SKM-1 (cell line): Measurements from ENCODE around the gene SCN2A.
A peak's percentile ranks its signal among the peaks of the same experiment; 100 is the strongest.
"Not testable (repeated sequence)": the region's sequence is repeated elsewhere in the genome, so short reads cannot be mapped to it uniquely, and the experiment has no call there.

Source experiments
- DNase-seq: peaks from one replicate; lab custom pipeline; 2025; ENCODE audit not compliant: unreplicated experiment; lab: John Stamatoyannopoulos, UW

The SCN2A gene

GRCh38 chr2:165251366-165251765 lies 12.2 kb downstream of the SCN2A start:
- DNase-seq, result no peak

GRCh38 chr2:165253178-165253577 lies 14.0 kb downstream of the SCN2A start:
- DNase-seq, result no peak

GRCh38 chr2:165256618-165257017 lies 17.4 kb downstream of the SCN2A start:
- no peak for DNase-seq

GRCh38 chr2:165260347-165260746 lies 21.1 kb downstream of the SCN2A start:
- DNase-seq, result not testable (repeated sequence)

- no peak for DNase-seq
These were observed 29.5 kb downstream of the SCN2A start for GRCh38 chr2:165268754-165269153.

- DNase-seq, result no peak
These were observed 34.0 kb downstream of the SCN2A start for GRCh38 chr2:165273176-165273575.

GRCh38 chr2:165274698-165275097 lies 35.5 kb downstream of the SCN2A start:
- DNase-seq, result no peak

GRCh38 chr2:165275932-165276331 lies 36.7 kb downstream of the SCN2A start:
- DNase-seq, result no peak

- DNase-seq, result no peak
These were observed 38.1 kb downstream of the SCN2A start for GRCh38 chr2:165277295-165277694.

- DNase-seq, result no peak
These were observed 38.8 kb downstream of the SCN2A start for GRCh38 chr2:165277860-165278656.

GRCh38 chr2:165280356-165280755 lies 41.1 kb downstream of the SCN2A start:
- no peak for DNase-seq

GRCh38 chr2:165281387-165281786 lies 42.2 kb downstream of the SCN2A start:
- no peak for DNase-seq

- no peak for DNase-seq
These were observed 44.1 kb downstream of the SCN2A start for GRCh38 chr2:165283342-165283741.

GRCh38 chr2:165287094-165287778 lies 48.0 kb downstream of the SCN2A start:
- DNase-seq, result no peak

- no peak for DNase-seq
These were observed 49.9 kb downstream of the SCN2A start for GRCh38 chr2:165289069-165289468.

- DNase-seq, result peak; percentile 78
These were observed 54.5 kb downstream of the SCN2A start for GRCh38 chr2:165293440-165294420.

GRCh38 chr2:165294912-165295311 lies 55.7 kb downstream of the SCN2A start:
- DNase-seq, result no peak

- no peak for DNase-seq
These were observed 56.4 kb downstream of the SCN2A start for GRCh38 chr2:165295643-165296042.

GRCh38 chr2:165305391-165306096 lies 66.3 kb downstream of the SCN2A start:
- DNase-seq, result no peak

GRCh38 chr2:165307317-165307716 lies 68.1 kb downstream of the SCN2A start:
- no peak for DNase-seq

GRCh38 chr2:165311949-165312348 lies 72.7 kb downstream of the SCN2A start:
- no peak for DNase-seq
